H1 (cell line): ENCODE data around the gene DEK. TPM values are rescaled to one million over a fixed set of nuclear protein-coding genes. Genes with fewer than 3 reads are reported as not detected.

Experiments
- CTCF ChIA-PET: fragments of 300-600 bp; sonication (Branson Sonifier 250); formaldehyde crosslinking; loops from one replicate; lab custom pipeline; 2021; ENCODE audit not compliant: partially characterized antibody; lab: Charles Lee
- POLR2A ChIA-PET: fragments of 300-600 bp; sonication (Branson Sonifier 250); formaldehyde crosslinking; loops from one replicate; lab custom pipeline; 2021; ENCODE audit warnings: inconsistent platforms; ENCODE audit not compliant: partially characterized antibody; lab: Charles Lee
- DNase-seq, 2 experiments: peaks; one replicate each; pipeline versions ENCODE4 v3.0.0 to v3.0.0-alpha.2; 2010 to 2022; ENCODE audit warnings: low spot score in 2 of 2, low read depth in 1 of 2, mixed read lengths in 1 of 2
- FAIRE-seq: peaks from 2 replicates; lab custom pipeline; 2011; peaks lifted over from hg19 to GRCh38; lab: Jason Lieb, UNC
- H2AFZ ChIP-seq: 2 replicates; pipeline ENCODE4 v1.8.1; 2012; ENCODE audit warnings: low read length, inconsistent platforms
- H2AK5ac ChIP-seq: 2 replicates; pipeline ENCODE4 v1.6.1; 2013; ENCODE audit warnings: low read depth, low read length
- H2BK120ac ChIP-seq: replicated peaks from 2 replicates; pipeline ENCODE3; 2013; ENCODE audit warnings: low read depth, low read length, inconsistent platforms
- H2BK12ac ChIP-seq: 2 replicates; pipeline ENCODE4 v1.6.1; 2013; ENCODE audit warnings: low read depth, low read length
- H2BK15ac ChIP-seq: 2 replicates; pipeline ENCODE4 v1.6.1; 2013; ENCODE audit warnings: low read length
- H2BK20ac ChIP-seq: 2 replicates; pipeline ENCODE4 v1.6.1; 2013; ENCODE audit warnings: low read length
- H2BK5ac ChIP-seq: 2 replicates; pipeline ENCODE4 v1.6.1; 2013; ENCODE audit warnings: low read depth, low read length
- H3K14ac ChIP-seq: 2 replicates; pipeline ENCODE4 v1.6.1; 2013; ENCODE audit warnings: inconsistent platforms; ENCODE audit not compliant: insufficient read length
- H3K18ac ChIP-seq: 2 replicates; pipeline ENCODE4 v1.6.1; 2013; ENCODE audit warnings: low read length; ENCODE audit errors: extremely low read depth
- H3K23ac ChIP-seq: 2 replicates; pipeline ENCODE4 v1.6.1; 2013; ENCODE audit warnings: inconsistent platforms; ENCODE audit not compliant: insufficient read length
- H3K23me2 ChIP-seq: 2 replicates; pipeline ENCODE4 v1.6.1; 2013; ENCODE audit warnings: low read depth, low read length
- H3K27ac ChIP-seq: 2 replicates; pipeline ENCODE4 v1.6.1; 2011; ENCODE audit warnings: low read depth, low read length, inconsistent platforms
- H3K27me3 ChIP-seq, 4 experiments: replicated peaks in 1 of 4; 1 replicate in 1 of 4; 2 replicates in 3 of 4; pipeline versions ENCODE4 v1.6.1 to v1.8.1; 2011 to 2013; ENCODE audit warnings: low read length in 3 of 4, mild to moderate bottlenecking in 3 of 4, inconsistent platforms in 2 of 4, mixed read lengths in 2 of 4, moderate library complexity in 1 of 4; ENCODE audit not compliant: control insufficient read depth in 3 of 4, insufficient read depth in 3 of 4; ENCODE audit errors: extremely low read depth in 1 of 4
- H3K36me3 ChIP-seq, 4 experiments: 2 replicates each; pipeline versions ENCODE4 v1.6.1 to v1.8.1; 2011 to 2013; ENCODE audit warnings: mild to moderate bottlenecking in 4 of 4, low read length in 3 of 4, moderate library complexity in 2 of 4, control low read depth in 1 of 4, inconsistent platforms in 1 of 4; ENCODE audit not compliant: insufficient read depth in 4 of 4, control insufficient read depth in 2 of 4
- H3K4ac ChIP-seq: replicated peaks from 2 replicates; pipeline ENCODE3; 2013; ENCODE audit warnings: low read length, low read depth, mixed read lengths, inconsistent platforms; ENCODE audit not compliant: insufficient read length
- H3K4me1 ChIP-seq, 4 experiments: replicated peaks in 1 of 4; 1 replicate in 1 of 4; 2 replicates in 3 of 4; pipeline versions ENCODE4 v1.6.1 to v1.8.1; 2011 to 2013; ENCODE audit warnings: low read length in 3 of 4, inconsistent platforms in 2 of 4, mixed read lengths in 1 of 4; ENCODE audit not compliant: insufficient read depth in 4 of 4, control insufficient read depth in 3 of 4
- H3K4me2 ChIP-seq, 2 experiments: 2 replicates each; pipeline versions ENCODE4 v1.6.1 to v1.8.1; 2011 to 2013; ENCODE audit warnings: low read depth in 2 of 2, low read length in 2 of 2, control low read depth in 1 of 2, inconsistent platforms in 1 of 2, mild to moderate bottlenecking in 1 of 2; ENCODE audit not compliant: insufficient read depth in 1 of 2
- H3K4me3 ChIP-seq, 4 experiments: fragments of 200-600, 300-600 bp in 1 of 4; sonication (generic), shearing (Covaris generic), sonication (Bioruptor Twin) in 1 of 4; 2 replicates each; pipeline versions ENCODE4 v1.5.1 to v1.8.1; 2011 to 2016; ENCODE audit warnings: low read length in 4 of 4, low read depth in 3 of 4, control low read depth in 2 of 4, inconsistent platforms in 2 of 4, mild to moderate bottlenecking in 2 of 4, mixed read lengths in 1 of 4, moderate library complexity in 1 of 4; ENCODE audit not compliant: insufficient read depth in 2 of 4; ENCODE audit errors: extremely low read depth in 1 of 4
- H3K56ac ChIP-seq: replicated peaks from 2 replicates; pipeline ENCODE3; 2013; ENCODE audit warnings: low read depth, mild to moderate bottlenecking, mixed read lengths, low read length, inconsistent platforms; ENCODE audit not compliant: insufficient read length
- H3K79me1 ChIP-seq: 2 replicates; pipeline ENCODE4 v1.6.1; 2013; ENCODE audit warnings: low read depth, low read length, control low read depth
- H3K79me2 ChIP-seq, 2 experiments: 2 replicates each; pipeline versions ENCODE4 v1.6.1 to v1.8.1; 2012 to 2013; ENCODE audit warnings: low read length in 2 of 2, mild to moderate bottlenecking in 2 of 2, inconsistent platforms in 1 of 2; ENCODE audit not compliant: insufficient read depth in 2 of 2, control insufficient read depth in 1 of 2
- H3K9ac ChIP-seq, 4 experiments: replicated peaks in 1 of 4; 1 replicate in 1 of 4; 2 replicates in 3 of 4; pipeline versions ENCODE4 v1.6.1 to v1.8.1; 2011 to 2013; ENCODE audit warnings: low read depth in 3 of 4, low read length in 3 of 4, control low read depth in 2 of 4, mild to moderate bottlenecking in 2 of 4, moderate library complexity in 2 of 4, inconsistent platforms in 1 of 4; ENCODE audit errors: extremely low read depth in 1 of 4
- H3K9me3 ChIP-seq, 2 experiments: 2 replicates each; pipeline versions ENCODE4 v1.6.1 to v1.8.1; 2012 to 2013; ENCODE audit warnings: mild to moderate bottlenecking in 2 of 2, moderate library complexity in 2 of 2, control low read depth in 1 of 2, inconsistent platforms in 1 of 2, low read depth in 1 of 2, low read length in 1 of 2, mixed read lengths in 1 of 2; ENCODE audit not compliant: insufficient read depth in 2 of 2
- H4K20me1 ChIP-seq, 2 experiments: replicated peaks in 1 of 2; 2 replicates each; pipeline versions ENCODE3 to v1.8.1; 2011 to 2013; ENCODE audit warnings: inconsistent platforms in 2 of 2, low read length in 2 of 2, mild to moderate bottlenecking in 1 of 2; ENCODE audit not compliant: insufficient read depth in 2 of 2, control insufficient read depth in 1 of 2
- H4K5ac ChIP-seq: 2 replicates; pipeline ENCODE4 v1.6.1; 2013; ENCODE audit warnings: low read length, low read depth, mixed read lengths, inconsistent platforms; ENCODE audit not compliant: insufficient read length
- H4K8ac ChIP-seq: 2 replicates; pipeline ENCODE4 v1.8.0; 2013; ENCODE audit warnings: mild to moderate bottlenecking, moderate library complexity, low read length, inconsistent platforms; ENCODE audit not compliant: insufficient read depth; ENCODE audit errors: extremely low read depth
- H4K91ac ChIP-seq: replicated peaks from 2 replicates; pipeline ENCODE3; 2013; ENCODE audit warnings: low read length, mixed read lengths, inconsistent platforms; ENCODE audit not compliant: insufficient read length
- BACH1 ChIP-seq: IDR thresholded peaks from 2 replicates; pipeline ENCODE4 v1.6.1; 2012; ENCODE audit warnings: low read length, improper control_type of control experiment
- JUN ChIP-seq: IDR thresholded peaks from 2 replicates; pipeline ENCODE4 v1.6.1; 2011; ENCODE audit warnings: low read depth, mild to moderate bottlenecking, improper control_type of control experiment, low read length
- JUND ChIP-seq: IDR thresholded peaks from 2 replicates; pipeline ENCODE4 v1.6.1; 2011; ENCODE audit warnings: mild to moderate bottlenecking, improper control_type of control experiment, low read length
- MAFK ChIP-seq: IDR thresholded peaks from 2 replicates; pipeline ENCODE4 v1.6.1; 2012; ENCODE audit warnings: low read depth, mild to moderate bottlenecking, improper control_type of control experiment, low read length
- NANOG ChIP-seq: IDR thresholded peaks from 2 replicates; pipeline ENCODE4 v1.6.1; 2011; ENCODE audit warnings: low read length, low read depth, mild to moderate bottlenecking, inconsistent platforms; ENCODE audit not compliant: insufficient read depth, poor library complexity, severe bottlenecking
- SP1 ChIP-seq: IDR thresholded peaks from 2 replicates; pipeline ENCODE4 v1.6.1; 2011; ENCODE audit warnings: low read depth, low read length
- TEAD4 ChIP-seq: IDR thresholded peaks from 2 replicates; pipeline ENCODE4 v1.6.1; 2012; ENCODE audit warnings: low read depth, low read length, inconsistent platforms, mixed read lengths
- USF2 ChIP-seq: IDR thresholded peaks from 2 replicates; pipeline ENCODE4 v1.6.1; 2011; ENCODE audit warnings: low read length, improper control_type of control experiment
- WGBS, 2 experiments: shearing (Covaris generic) in 1 of 2; methylation state at CpG; one replicate each; pipeline versions ENCODE4 v1.1.6 to v1.1.7; 2013 to 2015; ENCODE audit warnings: low lambda C conversion rate in 2 of 2, mixed read lengths in 2 of 2, inconsistent platforms in 1 of 2, low coverage in 1 of 2, missing lambda C conversion rate in 1 of 2; ENCODE audit not compliant: insufficient replicate concordance in 2 of 2, insufficient coverage in 1 of 2, insufficient read length in 1 of 2; ENCODE audit errors: extremely low coverage in 1 of 2, missing lambda C conversion rate in 1 of 2; 5-methylcytosine and 5-hydroxymethylcytosine counted together
- polyA plus RNA-seq, 7 experiments: library from polyadenylated mRNA; depleted of rRNA in 3 of 7; stranded (reverse) in 5 of 7; unstranded in 2 of 7; fragments of >200 nt in 5 of 7; fragments of 200-250 nt in 2 of 7; gene quantifications; 1 replicate in 5 of 7; 2 replicates in 1 of 7; 4 replicates in 1 of 7; pipeline versions ENCODE4 v1.2.1 to v1.2.3, GENCODE V29; 2011 to 2013; ENCODE audit warnings: missing spikeins in 2 of 7, mixed read lengths in 2 of 7
- total RNA-seq: library from RNA; stranded (reverse); fragmentation: NEBNext Ultra II Directional; extraction: Animal tissue kit (Norgen Biotek cat#: 25700); gene quantifications from 2 replicates; pipeline ENCODE4 v1.2.1, GENCODE V29; 2021

The DEK gene
- total and polyA plus RNA-seq, 2 of the 8 experiments (the other 6 are each of a cell fraction or from before 2014, with no cell fraction given), result 40.0 to 228 TPM

GRCh38 chr6:18306977-18307376, 42.6 kb upstream of the DEK start:
- WGBS, 2 experiments, result 80% methylated on average over 2 of the region's 2 CpGs; no CpG with 5 or more reads in 1 of the 2 experiments
- H3K4ac ChIP-seq, result no peak overlapping the region
- no peaks in the 10 kb centered on the region for H3K79me2 ChIP-seq
- H2AFZ ChIP-seq, result no peak overlapping the region
- peaks cover 1% of the 10 kb centered on the region; the same call in 1 of the 2 replicates for H3K23me2 ChIP-seq
- no peak overlapping the region for H3K18ac ChIP-seq
- H3K4me3 ChIP-seq, result peak overlapping the region in 1 of 4 experiments; percentile 15; a peak in 1 of 8 replicates
- H2BK5ac ChIP-seq, result peak overlapping the region; percentile 2; the same call in 1 of the 2 replicates
- FAIRE-seq, result no peak
- no peak for DNase-seq
- no peak overlapping the region for H3K56ac ChIP-seq
- ChIA-PET POLR2A (interaction anchor here (1.4 kb wide), 1 partner anchor 16 kb away, joined by 4 read pairs; no protein-coding TSS in a partner anchor), CTCF (interaction anchor here (1.3 kb wide), 2 partner anchors 183 to 197 kb away, joined by 3 to 7 read pairs; no protein-coding TSS in a partner anchor)
- H2BK20ac ChIP-seq, result no peak overlapping the region
- H4K20me1 ChIP-seq, result no peaks in the 10 kb centered on the region
- H4K5ac ChIP-seq, result no peak overlapping the region
- peaks cover 7 to 13% of the 10 kb centered on the region in 2 experiments; a peak in 2 of 4 replicates for H3K9me3 ChIP-seq
- no peak overlapping the region for H4K91ac ChIP-seq
- H3K23ac ChIP-seq, result no peak overlapping the region
- H3K27ac ChIP-seq, result no peak overlapping the region
- 0 out of 4 replicates have a peak overlapping the region, but pooled peaks have one; percentile 4 to 9 for H3K4me2 ChIP-seq
- H4K8ac ChIP-seq, result no peak overlapping the region
- no peak overlapping the region for H2AK5ac ChIP-seq
- H3K9ac ChIP-seq, result no peak overlapping the region
- peaks cover 0 to 6% (median 5%) of the 10 kb centered on the region in 4 experiments; a peak in 5 of 7 replicates for H3K4me1 ChIP-seq
- H2BK120ac ChIP-seq, result no peak overlapping the region
- H3K36me3 ChIP-seq, result no peaks in the 10 kb centered on the region
- 0 out of 2 replicates have a peak, but pooled peaks have one; percentile 10 for TF ChIP-seq SP1
- no peak for TF ChIP-seq USF2
- TF ChIP-seq NANOG, result no peak
- peak; percentile 91 for TF ChIP-seq TEAD4
- TF ChIP-seq MAFK, result peak; percentile 81
- TF ChIP-seq BACH1, result peak; percentile 82
- 0 out of 2 replicates have a peak, but pooled peaks have one; percentile 58 for TF ChIP-seq JUN
- TF ChIP-seq JUND, result peak; percentile 88
- no peak overlapping the region for H2BK12ac ChIP-seq
- H3K27me3 ChIP-seq, result no peaks in the 10 kb centered on the region
- H2BK15ac ChIP-seq, result no peak overlapping the region
- no peaks in the 10 kb centered on the region for H3K79me1 ChIP-seq
- no peak overlapping the region for H3K14ac ChIP-seq
